Germinal center (tissue), 1 donor: ENCODE data around the gene NOS3.
"Not testable (repeated sequence)": the region's sequence is repeated elsewhere in the genome, so short reads cannot be mapped to it uniquely, and the experiment has no call there.

Experiments
- DNase-seq: peaks from one replicate; pipeline ENCODE4 v3.0.0; 2012; ENCODE audit warnings: mixed read lengths, low spot score

Gene NOS3

DNA sequence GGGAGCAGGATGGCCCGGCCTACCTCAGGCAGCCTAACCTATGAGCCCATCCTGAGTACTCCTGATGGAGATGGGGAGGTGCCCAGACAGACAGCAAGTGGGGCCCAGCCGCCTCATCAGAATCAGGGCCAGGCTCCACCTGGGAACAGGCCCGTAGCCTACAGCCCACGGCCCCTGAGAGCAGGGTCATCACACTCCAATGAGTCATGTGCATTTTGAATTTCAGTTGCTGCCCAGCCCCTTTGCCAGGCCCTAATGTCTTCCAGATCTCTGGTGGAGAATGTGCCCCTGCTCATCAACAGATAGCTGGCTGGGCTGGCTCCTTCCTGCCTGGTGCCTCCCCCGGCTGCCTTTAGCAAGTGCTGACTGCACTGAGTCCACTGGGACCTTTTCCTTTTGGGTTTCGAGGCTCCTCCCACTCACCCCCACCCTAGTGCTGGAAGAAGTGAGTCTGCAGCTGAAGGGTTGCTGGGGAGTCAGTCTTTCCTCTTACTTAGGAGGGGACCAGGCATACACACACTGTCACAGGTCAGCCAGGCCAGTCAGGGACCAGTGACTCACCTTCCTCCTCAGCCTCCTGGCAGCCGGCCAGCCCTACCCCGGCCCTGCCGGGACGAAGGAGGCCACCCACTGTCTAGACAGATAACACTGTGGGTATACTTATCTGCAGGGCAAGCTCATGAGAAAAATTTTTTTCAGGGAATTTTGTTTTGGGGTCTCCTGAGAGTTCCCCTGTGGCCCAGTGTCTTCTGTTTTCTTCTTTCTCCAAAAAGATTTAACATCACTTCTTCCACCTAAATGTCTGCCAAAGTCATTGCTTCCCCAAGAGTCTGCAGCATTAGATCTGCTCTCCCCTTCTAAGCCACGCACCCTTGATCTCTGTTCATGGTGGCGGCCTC is 48.4 kb downstream of the NOS3 start:
- DNase-seq: no peak

DNA sequence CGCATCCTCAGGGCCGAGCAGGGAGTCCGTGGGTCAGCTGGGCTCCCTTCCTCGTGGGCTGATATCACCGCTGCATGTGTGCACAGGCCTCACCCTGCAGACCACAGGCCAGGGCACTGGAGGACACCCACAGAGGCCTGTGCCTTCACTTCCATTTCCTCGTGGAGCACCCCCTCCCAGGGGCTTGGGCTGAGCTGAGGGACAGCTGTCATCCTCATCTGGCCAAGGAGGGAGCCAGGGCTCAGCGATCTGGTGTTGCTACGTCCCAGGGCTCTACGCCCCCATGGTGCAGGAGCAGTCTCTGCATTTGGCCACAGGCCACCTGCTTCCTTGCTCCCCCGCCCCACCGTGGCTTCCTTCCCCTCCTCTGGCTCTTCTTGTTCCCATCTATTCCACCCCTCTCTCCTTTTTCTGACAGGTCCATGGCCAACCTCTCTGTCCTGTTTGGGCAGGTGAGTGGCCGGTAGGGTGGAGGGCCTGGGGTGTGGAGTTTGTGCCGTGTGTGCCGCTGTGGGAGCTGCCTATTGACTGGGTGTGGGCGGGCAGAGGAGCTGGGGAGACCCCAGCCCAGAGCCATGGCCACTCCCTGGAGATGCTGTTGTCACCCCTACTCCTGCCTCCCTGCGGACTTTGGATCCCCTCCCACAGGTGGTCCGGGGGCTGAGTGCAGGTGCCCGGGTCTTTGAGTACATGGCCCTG is 49.2 kb downstream of the NOS3 start:
- DNase-seq: no peak

- DNase-seq: no peak
Observed at GRCh38 chr7:151040616-151041375, 50.0 kb downstream of the NOS3 start.

DNA sequence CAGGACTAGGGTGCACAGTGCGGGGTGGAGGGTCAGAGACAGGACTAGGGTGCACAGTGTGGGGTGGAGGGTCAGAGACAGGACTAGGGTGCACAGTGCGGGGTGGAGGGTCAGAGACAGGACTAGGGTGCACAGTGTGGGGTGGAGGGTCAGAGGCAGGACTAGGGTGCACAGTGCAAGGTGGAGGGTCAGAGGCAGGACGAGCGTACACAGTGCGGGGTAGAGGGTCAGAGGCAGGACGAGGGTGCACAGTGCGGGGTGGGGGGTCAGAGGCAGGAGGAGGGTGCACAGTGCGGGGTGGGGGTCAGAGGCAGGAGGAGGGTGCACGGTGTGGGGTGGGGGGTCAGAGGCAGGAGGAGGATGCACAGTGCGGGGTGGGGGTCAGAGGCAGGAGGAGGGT is 52.6 kb downstream of the NOS3 start:
- DNase-seq: not testable (repeated sequence)

DNA sequence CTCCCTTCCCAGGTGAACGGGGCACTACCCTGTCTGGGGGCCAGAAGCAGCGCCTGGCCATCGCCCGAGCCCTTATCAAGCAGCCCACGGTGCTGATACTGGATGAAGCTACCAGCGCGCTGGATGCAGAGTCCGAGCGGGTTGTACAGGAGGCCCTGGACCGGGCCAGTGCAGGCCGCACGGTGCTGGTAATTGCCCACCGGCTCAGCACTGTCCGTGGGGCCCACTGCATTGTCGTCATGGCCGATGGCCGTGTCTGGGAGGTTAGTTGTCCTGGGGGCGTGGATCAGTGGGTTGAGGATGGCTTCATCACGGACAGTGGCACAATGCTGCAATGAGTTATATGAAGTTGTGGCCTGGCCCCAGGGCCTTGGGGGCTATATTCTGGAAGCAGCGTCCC is 53.1 kb downstream of the NOS3 start:
- DNase-seq: no peak

DNA sequence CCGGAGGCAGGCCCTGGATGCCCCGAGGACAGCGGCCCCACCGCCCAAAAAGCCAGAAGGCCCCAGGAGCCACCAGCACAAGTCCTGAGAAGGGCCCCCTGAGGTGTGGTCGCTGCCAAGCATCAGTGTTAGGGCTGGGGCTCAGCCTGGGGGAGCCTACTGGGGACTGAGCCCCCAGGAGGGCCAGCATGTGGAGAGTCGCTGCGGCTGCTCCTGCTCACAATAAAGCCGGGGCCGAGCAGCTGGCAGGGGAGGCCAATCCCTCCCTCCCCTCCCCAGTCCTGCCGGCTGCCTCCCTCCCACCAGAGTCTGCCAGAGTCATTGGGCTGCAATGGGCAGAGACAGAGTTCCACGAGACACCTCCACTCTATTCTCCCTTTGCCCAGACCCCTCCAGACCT is 54.4 kb downstream of the NOS3 start:
- DNase-seq: no peak

DNA sequence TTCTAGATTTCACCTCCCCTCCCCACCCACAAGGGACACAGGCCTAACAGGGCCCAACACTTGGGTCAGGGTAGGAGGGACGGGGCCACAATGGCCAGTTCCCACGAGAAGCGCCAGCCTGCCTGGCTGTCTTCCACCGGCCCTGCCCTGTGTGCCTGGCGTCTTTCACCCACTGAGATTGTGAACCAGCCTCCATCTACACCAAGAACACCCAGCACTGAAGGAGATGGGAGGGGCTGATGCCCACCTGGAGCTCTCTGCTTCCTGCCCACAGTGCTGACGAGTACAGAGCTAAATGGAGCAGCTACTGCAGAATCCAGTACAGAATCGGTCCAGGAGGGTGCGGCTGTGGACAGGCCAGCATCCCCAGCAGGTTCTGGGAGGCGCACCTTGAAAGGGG is 55.1 kb downstream of the NOS3 start:
- no peak for DNase-seq

- DNase-seq: no peak
Observed at GRCh38 chr7:151046603-151047573, 56.1 kb downstream of the NOS3 start.

- no peak for DNase-seq
Observed at GRCh38 chr7:151047976-151048815, 57.4 kb downstream of the NOS3 start, which contains the start of gene ASIC3. TSS of gene ASIC3 (plus strand) at chr7:151048531. CDS start at chr7:151048886, 355 bp downstream.

GRCh38 chr7:151048911-151049463 is 58.2 kb downstream of the NOS3 start:
- no peak for DNase-seq

DNA sequence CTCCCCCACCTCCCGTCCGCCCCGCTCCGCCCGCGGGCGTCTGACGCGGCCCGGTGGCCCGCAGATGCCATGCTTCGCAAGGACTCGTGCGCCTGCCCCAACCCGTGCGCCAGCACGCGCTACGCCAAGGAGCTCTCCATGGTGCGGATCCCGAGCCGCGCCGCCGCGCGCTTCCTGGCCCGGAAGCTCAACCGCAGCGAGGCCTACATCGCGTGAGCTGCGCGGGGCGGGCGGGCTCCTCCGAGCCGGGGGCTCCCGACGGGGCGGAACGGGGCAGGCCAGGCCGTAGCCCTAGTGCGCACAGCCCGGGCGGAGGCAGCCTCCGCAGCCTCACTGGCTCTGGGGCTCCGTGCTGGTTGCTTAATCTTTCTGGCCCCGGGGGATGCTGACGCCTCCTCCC is 60.3 kb downstream of the NOS3 start:
- peak; percentile 25 for DNase-seq

DNA sequence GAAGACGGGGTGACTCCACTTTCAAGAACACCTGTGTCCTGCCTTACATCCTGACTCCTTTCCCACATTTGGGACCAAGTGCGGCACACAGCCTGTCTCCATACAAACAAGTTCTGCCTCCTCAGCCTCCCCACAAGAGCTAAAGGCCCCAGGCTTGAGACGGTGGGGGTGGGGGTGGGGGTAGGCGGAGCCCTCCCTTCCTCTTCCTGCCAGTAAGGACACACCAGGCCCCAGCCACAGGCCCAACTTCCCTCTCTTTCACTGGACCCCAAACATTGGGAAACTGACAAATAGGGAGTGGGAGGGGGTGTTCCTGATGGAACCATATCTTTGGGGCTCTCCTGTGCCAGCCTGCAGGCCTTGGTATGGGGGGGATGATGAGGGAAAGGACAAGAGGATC is 62.3 kb downstream of the NOS3 start:
- DNase-seq: no peak

GRCh38 chr7:151053751-151054150 is 62.9 kb downstream of the NOS3 start:
- DNase-seq: no peak

DNA sequence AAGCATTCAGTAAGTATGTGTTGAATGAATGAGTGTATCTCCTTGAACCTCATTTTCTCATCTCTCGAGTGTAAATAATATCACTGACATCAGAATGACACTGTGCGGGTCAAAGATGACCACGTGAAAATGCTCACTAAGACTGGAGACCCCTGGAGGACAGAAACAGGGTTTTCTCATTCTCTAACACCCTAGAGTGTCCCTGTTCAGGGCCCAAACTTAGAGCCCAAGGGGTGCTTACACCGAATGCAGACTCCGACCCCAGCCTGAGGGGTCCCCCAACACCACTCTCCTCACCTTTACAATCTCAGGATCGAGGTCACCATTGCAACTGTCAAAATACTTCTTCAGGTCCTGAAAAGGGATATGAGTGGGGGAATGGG is 65.5 kb downstream of the NOS3 start:
- DNase-seq: no peak

- no peak for DNase-seq
Observed at GRCh38 chr7:151056666-151057505, 66.1 kb downstream of the NOS3 start.

GRCh38 chr7:151057506-151057988 is 66.7 kb downstream of the NOS3 start, which contains the start of gene CDK5:
TSS of gene CDK5 (minus strand) at chr7:151057897. CDS start at chr7:151057848, 49 bp downstream.
- no peak for DNase-seq

GRCh38 chr7:151057989-151058780 is 67.4 kb downstream of the NOS3 start:
- peak; percentile 99 for DNase-seq

DNA sequence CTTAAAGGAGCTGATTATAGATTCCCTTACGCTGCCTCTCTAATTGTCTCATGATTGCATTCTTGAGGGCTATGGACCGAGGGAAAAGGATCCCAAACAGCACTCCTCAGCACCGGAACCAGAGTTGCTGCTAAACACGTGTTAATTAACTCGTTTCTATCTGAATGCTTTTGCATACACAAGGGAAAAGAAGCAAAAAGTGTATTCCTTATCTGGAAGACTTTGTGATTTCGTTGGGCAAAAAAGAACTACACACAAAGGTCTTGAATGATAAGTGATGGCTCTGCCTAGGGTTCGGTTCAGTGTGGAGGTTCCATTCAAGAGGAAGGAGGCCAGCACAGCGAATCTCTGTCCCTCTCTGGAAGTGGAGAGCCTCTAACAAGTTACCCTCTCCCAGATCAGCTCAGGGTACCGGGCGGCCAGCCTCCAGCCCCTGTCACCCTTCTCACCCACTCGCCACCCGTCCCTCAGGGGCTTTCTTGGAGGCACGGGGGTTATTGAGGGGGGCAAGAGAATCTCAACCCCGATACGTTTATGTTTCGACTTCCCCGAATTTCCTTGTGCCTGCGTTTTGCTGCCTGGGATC is 68.1 kb downstream of the NOS3 start:
- no peak for DNase-seq
